Activated naive CD4-positive, alpha-beta T cell treated with anti-CD3 and anti-CD28 coated beads for 36 hours (primary cell): Measurements from ENCODE around the gene ZNF354C. TPM values are rescaled to one million over a fixed set of nuclear protein-coding genes. Genes with fewer than 3 reads are reported as not detected.

Experiments
- CTCF ChIA-PET: fragments of 350-600 bp; sonication (Branson Sonifier 250); formaldehyde crosslinking; loops from one replicate; lab custom pipeline; 2021; ENCODE audit warnings: antibody characterized with exemption; lab: Charles Lee
- DNase-seq: peaks from one replicate; pipeline ENCODE4 v3.0.0-alpha.2; 2020
- H3K27ac Mint-ChIP-seq: one replicate; pipeline ENCODE4 v1.8.0; 2021; ENCODE audit warnings: mild to moderate bottlenecking, mixed read lengths
- H3K27me3 Mint-ChIP-seq: one replicate; pipeline ENCODE4 v1.8.0; 2021; ENCODE audit warnings: low read depth, mixed read lengths
- H3K36me3 Mint-ChIP-seq: one replicate; pipeline ENCODE4 v1.8.0; 2021; ENCODE audit warnings: low read depth, mixed read lengths
- H3K4me1 Mint-ChIP-seq: one replicate; pipeline ENCODE4 v1.8.0; 2021; ENCODE audit warnings: low read depth, mixed read lengths
- H3K4me3 Mint-ChIP-seq: one replicate; pipeline ENCODE4 v1.8.0; 2021; ENCODE audit warnings: mild to moderate bottlenecking, moderate library complexity, mixed read lengths
- H3K9me3 Mint-ChIP-seq: one replicate; pipeline ENCODE4 v1.8.0; 2021; ENCODE audit warnings: mixed read lengths
- intact Hi-C: fragments of 100-400 bp; cut with micrococcal nuclease; formaldehyde crosslinking; loops from one replicate; pipeline ENCODE4 v1.15.1; 2023
- total RNA-seq, 2 experiments: library from RNA; stranded (reverse); gene quantifications; one replicate each; pipeline ENCODE4 v1.2.3, GENCODE V29; 2021

ZNF354C gene
- 1 to 10 TPM; 5.8 to 6.1 TPM for total RNA-seq

- CTCF ChIA-PET: interaction anchor here (1.2 to 1.3 kb wide), 2 partner anchors 37 to 330 kb away, joined by 3 read pairs; partner anchors contain the start of genes ZNF354A and ZNF879
- H3K36me3 Mint-ChIP-seq: peaks cover 41% of the 10 kb centered on the region
- H3K4me1 Mint-ChIP-seq: peaks cover 15% of the 10 kb centered on the region
- H3K27me3 Mint-ChIP-seq: no peaks in the 10 kb centered on the region
- H3K4me3 Mint-ChIP-seq: peak within 1 kb of the TSS; percentile 87
- peak within 1 kb of the TSS; percentile 81 for H3K27ac Mint-ChIP-seq
- DNase-seq: peak; percentile 90
- H3K9me3 Mint-ChIP-seq: peaks cover 22% of the 10 kb centered on the region
- intact Hi-C loops: loop anchor here (1.0 to 2.0 kb wide), 6 partner anchors 37 to 330 kb away; partner anchors contain the start of genes ZFP2, ZNF354A, ZNF354B and ZNF879
These were observed at the start of gene ZNF354C for GRCh38 chr5:179060116-179061008. Gene ZNF354C, plus strand, starts transcription at chr5:179060373. Its CDS starts 1,696 bp downstream, at chr5:179062069.

GRCh38 chr5:179023528-179024189 lies 36.5 kb upstream of the ZNF354C start, which contains the start of gene ZNF879:
Gene ZNF879, plus strand, starts transcription at chr5:179023804. Its CDS starts 1,201 bp downstream, at chr5:179025005.
- Mint-ChIP-seq H3K4me3 (peak within 1 kb of the TSS; percentile 97), H3K27ac (peak within 1 kb of the TSS; percentile 90), H3K4me1 (peaks cover 7% of the 10 kb centered on the region), H3K27me3 (peaks cover 1% of the 10 kb centered on the region), H3K9me3 (peaks cover 21% of the 10 kb centered on the region), H3K36me3 (peaks cover 37% of the 10 kb centered on the region)
- CTCF ChIA-PET: interaction anchor here (1.6 kb wide), 1 partner anchor 36 kb away, joined by 3 read pairs; the partner anchor contains the start of gene ZNF354C
- intact Hi-C loops: loop anchor here (1.0 to 5.0 kb wide), 6 partner anchors 37 to 396 kb away; partner anchors contain the start of genes CLK4, ZFP2, ZNF354A and ZNF354B
- peak; percentile 95 for DNase-seq

- H3K4me3 Mint-ChIP-seq: no peak overlapping the region
- peaks cover 83% of the 10 kb centered on the region for H3K9me3 Mint-ChIP-seq
- CTCF ChIA-PET: no interaction called here
- peaks cover 73% of the 10 kb centered on the region for H3K36me3 Mint-ChIP-seq
- DNase-seq: no peak
- H3K4me1 Mint-ChIP-seq: no peaks in the 10 kb centered on the region
- H3K27me3 Mint-ChIP-seq: no peaks in the 10 kb centered on the region
- intact Hi-C loops: no loop called here
- no peak overlapping the region for H3K27ac Mint-ChIP-seq
These were observed 27.1 kb upstream of the ZNF354C start for GRCh38 chr5:179033004-179033580.

- no peak overlapping the region for H3K27ac Mint-ChIP-seq
- no peak overlapping the region for H3K4me3 Mint-ChIP-seq
- H3K27me3 Mint-ChIP-seq: no peaks in the 10 kb centered on the region
- peaks cover 6% of the 10 kb centered on the region for H3K36me3 Mint-ChIP-seq
- no peak for DNase-seq
- H3K9me3 Mint-ChIP-seq: peaks cover 22% of the 10 kb centered on the region
- intact Hi-C loops: no loop called here
- H3K4me1 Mint-ChIP-seq: no peaks in the 10 kb centered on the region
- CTCF ChIA-PET: no interaction called here
These were observed 15.4 kb upstream of the ZNF354C start for GRCh38 chr5:179044765-179045164.

- DNase-seq: no peak
- Mint-ChIP-seq H3K36me3 (no peaks in the 10 kb centered on the region), H3K4me1 (no peaks in the 10 kb centered on the region), H3K27ac (no peak overlapping the region), H3K27me3 (no peaks in the 10 kb centered on the region), H3K4me3 (no peak overlapping the region), H3K9me3 (peaks cover 7% of the 10 kb centered on the region)
- intact Hi-C loops: no loop called here
- CTCF ChIA-PET: interaction anchor here (0.6 kb wide), 1 partner anchor 244 kb away, joined by 3 read pairs; no protein-coding TSS in a partner anchor
These were observed 8.4 kb upstream of the ZNF354C start for GRCh38 chr5:179051784-179052183.

- no peaks in the 10 kb centered on the region for H3K4me1 Mint-ChIP-seq
- no peak overlapping the region for H3K27ac Mint-ChIP-seq
These were observed 6.0 kb upstream of the ZNF354C start for GRCh38 chr5:179054036-179054785.

GRCh38 chr5:179054876-179055275 lies 5.3 kb upstream of the ZNF354C start:
- intact Hi-C loops: no loop called here
- H3K9me3 Mint-ChIP-seq: peaks cover 9% of the 10 kb centered on the region
- H3K27me3 Mint-ChIP-seq: no peaks in the 10 kb centered on the region
- H3K4me3 Mint-ChIP-seq: no peak overlapping the region
- H3K27ac Mint-ChIP-seq: no peak overlapping the region
- H3K36me3 Mint-ChIP-seq: peaks cover 3% of the 10 kb centered on the region
- DNase-seq: no peak
- peaks cover 4% of the 10 kb centered on the region for H3K4me1 Mint-ChIP-seq
- CTCF ChIA-PET: no interaction called here

More at GRCh38 chr5:179054036-179054785, 6.0 kb upstream of the ZNF354C start:
- Mint-ChIP-seq H3K36me3 (no peaks in the 10 kb centered on the region), H3K4me3 (no peak overlapping the region), H3K9me3 (peaks cover 5% of the 10 kb centered on the region), H3K27me3 (no peaks in the 10 kb centered on the region)
- intact Hi-C loops: no loop called here
- CTCF ChIA-PET: no interaction called here
- no peak for DNase-seq

GRCh38 chr5:179055436-179055835 lies 4.7 kb upstream of the ZNF354C start:
- Mint-ChIP-seq H3K4me3 (no peak overlapping the region), H3K4me1 (peaks cover 4% of the 10 kb centered on the region), H3K9me3 (peaks cover 9% of the 10 kb centered on the region), H3K36me3 (peaks cover 3% of the 10 kb centered on the region), H3K27me3 (no peaks in the 10 kb centered on the region), H3K27ac (no peak overlapping the region)
- CTCF ChIA-PET: no interaction called here
- intact Hi-C loops: no loop called here
- no peak for DNase-seq

- Mint-ChIP-seq H3K9me3 (peaks cover 9% of the 10 kb centered on the region), H3K27me3 (no peaks in the 10 kb centered on the region), H3K27ac (no peak overlapping the region), H3K4me3 (no peak overlapping the region), H3K4me1 (peaks cover 4% of the 10 kb centered on the region), H3K36me3 (peaks cover 3% of the 10 kb centered on the region)
- no peak for DNase-seq
- CTCF ChIA-PET: no interaction called here
- intact Hi-C loops: no loop called here
These were observed 4.3 kb upstream of the ZNF354C start for GRCh38 chr5:179055841-179056240.

GRCh38 chr5:179061025-179061424 lies 852 bp downstream of the ZNF354C start:
- H3K4me3 Mint-ChIP-seq: peak overlapping the region; percentile 87
- H3K36me3 Mint-ChIP-seq: peaks cover 47% of the 10 kb centered on the region
- CTCF ChIA-PET: no interaction called here
- H3K27ac Mint-ChIP-seq: peak overlapping the region; percentile 51
- DNase-seq: no peak
- H3K9me3 Mint-ChIP-seq: peaks cover 25% of the 10 kb centered on the region
- peaks cover 15% of the 10 kb centered on the region for H3K4me1 Mint-ChIP-seq
- intact Hi-C loops: loop anchor here (2.0 kb wide), 2 partner anchors 82 to 166 kb away; partner anchors contain the start of gene ZFP2
- no peaks in the 10 kb centered on the region for H3K27me3 Mint-ChIP-seq

GRCh38 chr5:179065703-179066102 lies 5.5 kb downstream of the ZNF354C start:
- Mint-ChIP-seq H3K27me3 (no peaks in the 10 kb centered on the region), H3K9me3 (peaks cover 50% of the 10 kb centered on the region), H3K27ac (no peak overlapping the region), H3K4me1 (peaks cover 11% of the 10 kb centered on the region), H3K36me3 (peaks cover 86% of the 10 kb centered on the region), H3K4me3 (no peak overlapping the region)
- DNase-seq: no peak
- CTCF ChIA-PET: no interaction called here
- intact Hi-C loops: no loop called here
